HG03280 (cell line): ENCODE measurements around the gene FOXS1.

Experiments
- ATAC-seq: cut with Tn5 transposase; IDR thresholded peaks from one replicate; pipeline ENCODE4 v1.9.1; 2021; ENCODE audit warnings: mild to moderate bottlenecking, moderate library complexity; ENCODE audit not compliant: unreplicated experiment

Gene FOXS1

DNA sequence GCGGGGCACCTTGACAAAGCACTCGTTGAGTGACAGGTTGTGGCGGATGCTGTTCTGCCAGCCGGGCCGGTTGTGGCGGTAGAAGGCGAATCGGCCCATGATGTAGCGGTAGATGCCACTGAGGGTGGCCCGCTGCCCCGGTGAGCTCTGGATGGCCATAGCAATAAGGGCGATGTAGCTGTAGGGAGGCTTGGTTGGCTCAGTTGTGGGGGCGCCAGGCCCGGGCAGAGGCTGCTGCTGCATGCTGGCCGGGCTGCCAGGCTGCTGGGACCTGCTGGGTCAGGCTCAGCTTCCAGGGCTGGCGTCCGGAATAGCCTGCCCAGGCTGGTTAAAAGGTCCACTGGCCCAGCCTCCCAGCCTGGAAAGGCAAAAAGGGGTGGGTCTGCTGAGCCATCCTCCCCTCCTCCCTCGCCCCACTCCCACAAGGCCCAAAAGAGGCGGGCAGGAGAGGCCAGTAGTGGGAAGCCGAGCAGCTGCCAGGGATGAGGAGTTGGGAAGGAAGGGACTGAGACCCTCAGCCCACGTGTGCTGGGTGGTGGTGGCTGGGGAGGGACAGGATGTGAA is at the start of gene FOXS1:
FOXS1 (minus strand) TSS at position 305 of the 564 bp plus-strand sequence; CDS start at position 243, 62 bp downstream.
- no peak for ATAC-seq

DNA sequence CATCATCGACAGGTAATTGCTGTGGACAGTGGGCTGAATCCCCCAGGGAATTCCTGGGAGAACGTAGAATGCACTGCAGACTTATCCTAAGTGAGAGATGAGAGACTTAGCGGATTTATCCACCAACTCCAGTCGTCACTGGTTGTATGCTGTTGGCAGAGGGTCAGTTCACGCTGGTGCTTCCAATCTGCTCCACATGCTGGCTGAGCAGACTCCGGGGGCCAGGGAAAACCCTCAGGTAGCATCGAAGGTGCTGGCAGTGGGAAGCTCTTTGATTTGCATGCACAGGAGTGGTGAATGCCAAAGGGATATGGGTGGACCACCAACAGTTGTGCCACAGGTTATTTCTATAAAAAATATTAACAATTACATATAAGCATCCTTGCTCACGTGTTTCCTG is 45.2 kb upstream of the FOXS1 start:
- ATAC-seq: no peak

DNA sequence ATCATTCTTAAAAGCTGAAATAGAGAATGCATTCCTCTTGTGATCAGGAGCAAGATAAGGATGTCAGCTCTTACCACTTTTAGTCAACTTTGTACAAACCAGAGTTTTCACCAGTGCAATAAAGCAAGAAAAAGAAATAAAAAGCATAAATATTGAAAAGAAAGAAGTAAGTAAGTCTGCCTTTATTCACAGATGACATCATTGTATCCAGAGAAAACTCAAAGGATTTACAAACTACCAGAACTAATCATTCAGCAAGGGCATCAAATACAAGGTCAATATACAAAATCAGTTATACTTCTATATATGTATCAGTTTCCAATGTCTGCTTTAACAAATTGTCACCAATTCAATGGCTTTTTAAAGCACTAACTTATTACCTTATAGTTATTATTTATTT is 38.4 kb upstream of the FOXS1 start:
- ATAC-seq: no peak

DNA sequence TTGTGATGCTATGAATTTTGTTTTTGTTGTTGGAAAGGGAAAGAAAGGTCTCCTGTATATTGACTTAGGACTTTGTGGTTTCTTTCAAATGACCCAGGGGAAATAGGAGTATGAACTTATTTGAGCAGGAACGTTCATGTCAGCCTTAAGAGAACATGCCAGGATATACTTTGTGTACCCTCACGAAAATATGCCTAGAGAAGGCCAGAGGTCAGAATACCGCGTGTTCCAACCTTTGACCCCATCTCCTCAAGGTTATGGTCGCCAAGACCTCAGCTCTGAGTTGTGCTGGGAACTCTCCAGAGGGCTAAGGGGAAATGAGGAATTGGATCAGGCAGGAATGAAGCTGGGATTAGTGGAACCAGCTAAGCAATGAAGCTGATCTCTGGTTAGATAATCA is 36.5 kb upstream of the FOXS1 start:
- no peak for ATAC-seq

DNA sequence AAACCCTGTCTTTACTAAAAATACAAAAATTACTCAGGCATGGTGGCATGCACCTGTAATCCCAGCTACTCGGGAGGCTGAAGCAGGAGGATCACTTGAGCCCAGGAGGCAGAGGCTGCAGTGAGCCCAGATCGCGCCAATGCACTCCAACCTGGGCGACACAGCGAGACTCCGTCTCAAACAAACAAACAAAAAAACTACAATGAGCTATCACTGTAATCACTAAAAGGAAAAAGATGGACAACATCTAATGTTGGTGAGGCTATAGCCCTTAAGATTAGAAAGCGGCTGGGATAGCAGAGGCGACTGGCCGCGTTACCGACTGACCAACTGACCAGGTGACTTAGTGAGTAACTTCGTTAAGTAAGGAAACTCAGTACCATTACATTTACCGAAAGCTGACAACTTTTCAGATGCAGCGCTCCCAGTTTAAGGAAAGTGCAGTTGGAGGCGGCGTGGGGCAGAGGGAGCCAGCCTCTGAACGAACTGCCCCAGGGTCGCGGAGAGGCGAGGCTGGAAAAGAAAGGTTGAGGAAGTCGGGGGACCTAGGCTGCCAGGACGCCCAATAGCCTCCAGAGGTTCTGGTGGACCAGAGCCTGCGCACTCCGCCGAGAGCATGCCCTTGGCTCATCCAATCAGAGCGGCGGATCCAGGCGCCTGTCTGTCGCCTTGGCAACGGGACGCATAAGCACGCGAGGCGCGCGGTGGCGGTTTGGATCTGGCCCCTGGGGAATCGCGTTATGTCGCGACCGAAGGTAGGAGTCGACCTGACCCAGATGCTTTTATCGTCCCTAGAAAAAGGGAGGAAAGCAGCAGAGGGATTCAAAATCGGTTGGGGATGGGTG is 34.0 kb upstream of the FOXS1 start:
- peak; percentile 82 for ATAC-seq

DNA sequence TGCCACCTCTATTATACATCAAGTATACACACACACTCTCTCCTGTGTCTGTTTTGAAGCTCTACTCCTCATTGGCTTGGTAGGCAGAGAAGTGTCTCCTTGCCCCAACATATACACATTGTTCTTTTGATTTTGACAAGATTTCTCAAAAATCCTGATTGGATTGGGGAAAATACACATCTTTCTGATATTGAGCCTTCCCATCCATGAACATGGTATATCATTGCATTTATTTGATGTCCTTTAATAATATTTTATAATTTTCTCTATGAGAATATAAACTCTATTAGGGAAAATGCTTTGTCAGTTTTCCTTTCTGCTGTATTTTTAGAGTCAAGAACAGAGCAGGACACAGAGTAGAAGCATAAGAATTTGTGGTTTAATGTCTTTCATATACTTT is 32.3 kb upstream of the FOXS1 start:
- no peak for ATAC-seq

DNA sequence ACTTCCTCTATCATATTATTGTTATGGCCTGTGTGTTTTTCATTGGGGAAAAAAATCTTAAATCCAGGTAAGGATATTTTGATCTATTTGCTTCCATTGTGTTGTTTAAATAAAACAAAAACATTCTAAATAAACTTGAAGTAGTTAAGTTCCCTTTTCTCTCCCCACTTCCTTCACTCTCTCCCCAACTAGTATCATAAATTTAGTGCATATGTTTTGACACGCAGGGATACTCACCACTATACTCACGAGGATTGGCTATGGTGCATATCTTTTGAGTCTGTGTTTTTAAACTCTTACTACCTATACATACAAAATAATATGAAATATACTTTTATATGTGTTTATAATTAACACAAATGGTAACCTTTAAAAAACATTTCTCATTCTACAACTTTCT is 30.3 kb upstream of the FOXS1 start:
- no peak for ATAC-seq

DNA sequence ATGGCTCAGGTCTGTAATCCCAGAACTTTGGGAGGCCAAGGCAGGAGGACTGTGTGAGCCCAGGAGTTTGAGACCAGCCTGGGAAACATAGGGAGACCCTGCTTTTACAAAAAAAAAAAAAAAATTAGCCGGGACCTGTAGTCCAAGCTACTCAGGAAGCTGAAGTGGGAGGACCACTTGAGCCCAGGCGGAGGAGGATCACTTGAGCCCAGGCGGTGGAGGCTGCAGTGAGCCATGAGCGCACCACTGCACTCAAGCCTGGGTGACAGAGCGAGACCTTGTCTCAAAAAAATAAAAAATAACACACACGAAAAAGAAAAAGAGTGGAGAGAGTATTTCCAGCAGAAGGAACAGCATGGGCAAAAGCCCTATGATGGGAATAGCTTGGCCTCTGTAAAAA is 27.0 kb upstream of the FOXS1 start:
- ATAC-seq: no peak

DNA sequence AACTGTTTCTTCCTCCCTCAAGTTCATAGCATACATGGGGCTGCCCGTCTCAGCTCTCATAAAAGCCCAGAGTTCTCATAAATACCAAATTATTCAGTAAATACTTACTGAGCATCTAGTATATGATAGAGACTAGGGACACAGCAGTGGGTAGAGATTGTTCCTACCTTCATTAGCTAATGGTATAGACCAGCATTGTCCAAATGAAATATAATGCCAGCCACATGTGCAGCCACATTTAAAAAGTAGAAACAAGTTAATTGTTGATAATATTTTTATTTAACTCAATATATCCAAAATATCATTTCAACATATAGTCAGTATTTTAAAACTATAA is 26.2 kb upstream of the FOXS1 start:
- no peak for ATAC-seq

DNA sequence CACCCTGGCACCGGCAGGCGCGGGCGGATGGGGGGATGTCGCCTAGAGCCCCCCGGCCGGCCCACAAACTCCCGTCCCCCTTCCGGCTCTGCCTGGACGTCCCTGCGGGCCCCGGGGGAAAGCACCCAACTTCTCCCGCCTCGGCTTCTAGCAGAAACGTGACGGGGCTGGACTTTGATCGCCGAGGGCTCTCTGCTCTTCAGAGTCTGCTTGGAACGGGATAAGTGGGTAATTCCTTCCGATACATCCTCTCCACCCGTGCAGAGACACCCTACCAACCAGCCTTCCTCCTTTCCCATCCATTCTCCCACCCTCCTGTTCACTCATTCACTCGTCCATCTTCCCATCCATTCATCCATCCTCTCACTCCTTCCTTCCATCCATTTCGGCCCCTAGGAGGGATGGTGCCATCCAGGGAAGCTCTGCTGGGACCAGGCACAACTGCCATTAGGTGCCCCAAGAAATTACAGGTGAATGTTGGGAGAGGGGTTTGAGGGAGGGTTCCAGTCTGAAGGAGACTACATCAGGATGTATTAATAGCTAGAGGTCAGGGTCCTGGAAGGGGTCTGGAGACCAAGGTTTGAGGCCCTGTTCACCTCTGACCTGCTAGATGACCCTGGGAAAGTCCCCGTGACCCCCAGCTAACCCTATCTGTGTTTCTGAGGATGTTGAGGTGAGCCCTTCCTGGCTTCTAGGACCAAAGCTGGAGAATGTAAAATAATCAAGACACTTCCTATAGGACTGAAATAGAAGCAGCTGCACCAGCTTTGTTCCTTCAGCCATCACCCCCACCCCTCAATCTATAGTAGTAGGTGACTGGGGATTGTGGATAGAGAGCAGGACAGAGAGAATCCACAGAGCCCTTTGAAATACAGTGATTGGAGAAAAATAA is 25.6 kb upstream of the FOXS1 start:
- no peak for ATAC-seq

DNA sequence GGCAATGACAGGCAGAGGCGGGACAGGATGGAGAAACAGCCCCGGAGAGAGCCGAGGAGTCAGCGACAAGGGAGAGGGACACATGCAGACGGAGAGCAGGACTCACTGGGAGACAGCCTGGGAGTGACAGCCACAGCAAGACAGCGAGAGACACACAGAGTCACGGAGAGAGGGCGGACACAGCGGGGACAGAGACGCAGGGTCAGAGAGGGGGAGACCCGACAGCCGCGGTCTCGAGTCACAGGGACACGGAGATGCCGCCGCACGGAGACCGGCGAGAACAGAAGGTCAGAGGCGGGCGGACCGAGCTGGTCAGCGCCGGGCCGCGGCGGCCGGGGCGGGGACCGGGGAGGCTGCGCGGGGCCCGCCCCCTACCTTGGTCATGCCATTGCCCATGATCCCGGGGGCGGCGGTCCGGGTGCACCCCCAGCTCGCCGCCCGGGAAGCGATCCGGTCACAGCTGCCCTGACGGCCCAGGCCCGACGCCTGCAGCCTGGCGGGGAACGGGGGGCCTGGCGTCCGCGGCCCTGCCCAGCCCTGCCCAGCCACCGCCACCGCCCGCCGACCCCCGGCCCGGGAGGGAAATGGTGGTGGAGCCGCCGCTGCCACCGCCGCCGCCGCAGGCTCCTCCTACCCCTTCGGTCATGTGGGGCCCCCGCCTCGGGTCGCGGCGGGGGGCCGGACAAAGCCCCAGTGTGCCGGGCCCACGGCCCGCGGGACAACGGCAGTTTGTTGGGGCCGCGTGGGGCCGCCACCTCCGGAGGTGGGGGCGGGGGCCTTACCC is 24.7 kb upstream of the FOXS1 start, which contains the start of the genes DUSP15 and TTLL9:
DUSP15 (minus strand) TSS at position 586 of the 784 bp plus-strand sequence; CDS start at position 396, 190 bp downstream.
TTLL9 (plus strand) TSS at position 693 of the 784 bp plus-strand sequence. CDS start 493 bp downstream, outside the sequence.
- ATAC-seq: no peak

DNA sequence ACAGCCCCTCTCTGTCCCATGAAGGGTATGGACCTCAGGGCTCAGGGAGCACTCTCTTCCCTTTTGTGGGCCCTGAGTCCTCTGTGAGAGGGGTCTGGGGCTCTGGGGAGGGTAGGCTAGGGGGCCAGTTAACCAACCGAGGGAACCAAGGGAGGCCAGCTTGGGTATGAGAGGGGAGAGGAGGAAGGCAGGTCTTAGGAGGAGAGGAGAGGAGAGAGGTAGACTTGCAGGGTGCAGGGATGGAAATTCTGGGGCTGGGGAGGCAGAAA is 24.2 kb upstream of the FOXS1 start:
- no peak for ATAC-seq

DNA sequence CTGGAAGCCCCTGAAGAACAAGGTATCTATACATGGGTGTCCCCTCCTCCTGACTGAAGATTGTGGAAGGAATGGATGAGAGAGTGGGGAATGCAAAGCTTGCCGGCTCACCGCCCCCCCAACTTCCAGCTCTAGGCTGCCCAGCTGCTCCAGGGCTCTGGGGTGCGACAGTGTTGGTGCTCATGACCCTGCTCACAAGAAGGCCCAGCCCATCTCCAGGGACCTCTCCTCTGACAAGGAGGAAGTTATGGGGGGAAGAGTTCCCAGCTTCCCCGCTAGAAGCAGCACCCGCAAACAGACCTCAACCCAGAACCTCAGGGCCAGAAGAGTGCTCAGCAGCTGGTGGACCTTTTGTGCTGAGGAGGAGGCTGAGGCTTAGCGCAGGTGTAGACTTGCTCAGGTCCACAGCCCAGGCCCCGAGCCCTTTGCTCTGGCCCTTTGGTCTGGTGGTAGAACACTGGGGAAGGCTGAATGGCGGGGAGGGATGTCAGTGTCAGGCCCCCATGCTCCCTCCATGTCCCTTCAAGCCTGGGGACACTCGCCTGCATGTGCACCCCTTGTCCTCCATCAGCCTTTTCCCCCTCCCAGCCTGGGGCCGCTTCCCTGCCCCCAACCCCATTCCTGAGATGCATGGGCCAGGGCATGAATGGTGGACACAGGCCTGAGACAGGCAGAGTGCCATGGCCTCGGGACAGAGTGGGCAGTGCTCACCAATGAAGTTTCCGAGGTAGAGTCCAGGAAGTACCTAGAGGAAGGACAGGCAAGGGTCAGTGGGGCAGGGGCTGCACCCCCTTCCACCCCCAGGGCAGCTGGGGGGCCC is 23.7 kb upstream of the FOXS1 start:
- no peak for ATAC-seq

DNA sequence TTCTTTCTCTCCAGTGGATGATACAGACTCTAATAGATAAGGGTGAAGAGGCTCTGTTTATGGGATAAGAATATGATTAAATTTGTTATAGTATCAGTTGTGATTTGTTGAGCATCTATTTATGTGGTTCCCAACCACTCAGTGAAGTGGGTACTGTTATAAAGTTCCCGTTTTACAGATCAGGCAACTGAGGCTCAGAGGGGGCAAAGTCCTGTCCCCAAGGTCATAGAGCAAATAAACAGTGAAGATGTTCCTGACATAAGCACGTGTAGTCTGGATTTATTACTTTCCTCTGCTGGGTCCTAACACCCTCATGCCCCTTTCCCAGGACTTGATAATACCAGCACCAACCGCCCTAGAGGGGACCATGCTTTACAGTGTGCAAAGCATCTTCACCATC is 20.8 kb upstream of the FOXS1 start:
- no peak for ATAC-seq

DNA sequence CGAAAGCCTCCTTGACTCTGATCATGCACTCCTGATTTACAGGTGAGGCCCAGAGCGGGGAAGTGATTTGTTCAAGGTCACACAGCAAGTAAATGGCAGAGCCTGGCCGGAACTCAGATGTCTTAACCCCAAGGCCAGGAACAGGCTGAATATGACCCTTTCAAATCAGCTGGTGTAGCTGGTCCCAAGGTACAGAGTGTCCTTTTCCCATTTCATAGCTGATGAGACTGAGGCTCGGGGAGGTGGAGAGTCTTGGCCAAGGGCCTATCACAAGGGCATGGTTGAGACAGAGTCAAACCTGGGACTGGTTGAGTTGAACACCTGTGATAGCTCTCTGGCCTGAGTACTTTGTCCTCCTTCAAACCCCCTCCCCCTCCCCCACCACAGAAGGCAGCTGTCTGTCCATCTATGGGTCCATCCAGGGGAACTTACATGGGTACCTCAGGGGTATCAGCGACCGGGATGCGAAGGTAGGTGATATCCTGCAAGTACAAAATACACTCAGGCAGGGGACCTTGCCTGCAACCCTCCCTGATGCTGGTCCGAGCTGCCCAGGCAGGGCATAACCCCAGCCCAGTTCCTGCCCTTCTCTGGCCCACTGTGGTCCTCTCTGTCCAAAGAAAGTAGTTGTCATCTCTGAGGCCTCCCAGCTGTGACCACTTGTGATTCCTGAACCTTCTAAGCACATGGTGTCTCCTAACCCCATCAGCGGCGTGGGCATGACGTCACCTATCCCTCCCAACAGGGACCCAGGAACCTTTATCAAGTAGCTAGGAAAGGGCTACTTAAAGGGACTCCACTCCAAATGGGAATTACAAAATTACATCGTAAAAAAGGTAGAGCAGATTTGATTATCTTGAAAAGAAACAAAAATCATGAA is 19.4 kb upstream of the FOXS1 start:
- no peak for ATAC-seq

DNA sequence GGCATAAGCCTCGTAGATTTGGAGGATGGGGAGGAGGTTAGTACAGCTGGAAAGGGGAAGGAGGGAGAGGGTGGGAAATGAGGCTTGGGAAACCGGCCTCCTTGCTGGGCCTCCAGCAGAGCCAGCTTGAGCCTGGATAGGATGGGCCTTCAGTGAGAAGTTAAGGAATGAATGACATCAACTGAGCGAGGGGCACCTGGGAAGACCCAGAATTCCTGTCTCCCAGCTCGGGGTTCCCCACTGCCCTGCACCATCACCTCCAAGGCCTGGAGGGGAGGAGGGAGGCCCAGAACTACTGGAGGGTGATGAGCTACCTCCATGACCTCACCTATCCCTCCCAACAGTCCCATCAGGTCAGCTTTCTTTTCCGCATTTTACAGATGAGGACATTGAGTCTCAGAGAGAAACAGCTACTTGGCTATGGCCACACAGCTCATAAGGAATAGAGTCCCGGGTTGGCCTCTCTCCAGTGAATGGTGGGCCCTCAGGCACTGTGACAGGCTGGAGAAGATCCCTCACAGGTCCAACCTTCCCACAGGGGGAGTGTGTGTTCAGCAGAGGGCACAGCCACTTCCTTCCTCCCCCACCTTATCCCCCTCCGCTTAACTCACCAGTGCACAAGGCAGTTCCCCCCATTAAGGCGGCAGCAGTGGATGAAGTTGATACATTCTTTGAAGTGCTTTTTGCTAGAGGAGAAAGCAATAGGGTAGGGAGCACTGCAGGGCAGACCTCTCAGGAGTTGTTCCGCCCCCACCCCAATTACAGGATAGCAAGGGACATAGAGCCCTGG is 18.1 kb upstream of the FOXS1 start:
- ATAC-seq: no peak

DNA sequence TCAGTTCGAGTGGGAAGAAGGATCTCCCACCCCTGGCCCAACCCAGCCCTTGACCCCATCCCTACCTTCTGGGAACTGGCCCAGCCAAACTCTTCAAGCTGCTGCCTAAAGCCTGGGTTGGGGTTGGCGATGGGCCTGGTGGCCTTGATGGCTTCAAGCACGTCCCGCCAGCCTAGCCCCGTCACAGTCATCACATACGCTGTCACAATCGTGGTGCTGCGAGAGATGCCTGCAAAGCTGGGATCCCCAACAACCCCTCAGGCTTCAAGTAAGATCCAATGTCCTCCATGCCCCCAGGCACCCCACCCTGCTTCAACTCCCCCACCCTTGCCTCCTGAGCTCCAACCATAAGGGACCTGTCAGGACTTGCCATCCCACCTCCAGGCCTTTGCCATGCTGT is 17.1 kb upstream of the FOXS1 start:
- ATAC-seq: no peak

DNA sequence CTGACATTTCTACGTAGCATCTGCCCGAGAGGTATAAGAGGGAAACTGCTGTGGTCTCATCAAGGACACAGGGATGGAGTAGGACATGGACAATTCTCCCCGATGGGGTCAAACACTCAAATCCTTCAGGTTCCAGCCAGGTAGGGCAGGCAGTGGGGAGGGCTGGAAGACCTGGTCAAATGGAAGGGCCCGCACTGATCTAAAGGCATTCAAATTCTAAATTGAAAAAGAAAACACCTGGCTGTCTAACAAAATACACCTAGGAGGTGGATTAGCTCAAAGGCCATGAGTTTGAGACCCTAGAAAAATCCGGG is 16.7 kb upstream of the FOXS1 start:
- no peak for ATAC-seq
